ENCODE results near the gene RPS6KC1.

- no peak for TF ChIP-seq EZH2 (IDR thresholded peaks at IDR 0.05)
- no peak for TF ChIP-seq POLR2AphosphoS5 (IDR thresholded peaks at IDR 0.05; ENCODE audit: borderline replicate concordance, low read depth, low read length)
- TF ChIP-seq FOXP2 (optimal IDR thresholded peaks at IDR 0.05; ENCODE audit: control extremely low read depth, extremely low read length, insufficient read depth): no peak
These were observed 36.4 kb upstream of the RPS6KC1 start for GRCh38 chr1:213014642-213015041.

All from SK-N-MC (cell line).